Pancreas (tissue), 10 donors: ENCODE data around the gene UBC. TPM values are rescaled to one million over a fixed set of nuclear protein-coding genes. Genes with fewer than 3 reads are reported as not detected.
"Not testable (repeated sequence)": the region's sequence is repeated elsewhere in the genome, so short reads cannot be mapped to it uniquely, and the experiment has no call there.

ENCODE experiments used
- ATAC-seq, 4 donors: fragments of 200-7000 bp; cut with Tn5 transposase; one replicate each; pipeline versions ENCODE4 v1.8.0 to v1.9.1; 2020; ENCODE audit warnings: mild to moderate bottlenecking in 4 of 4, moderate library complexity in 4 of 4
- DNase-seq, 6 donors: peaks; one replicate each; pipeline ENCODE4 v3.0.0-alpha.2; 2020
- FAIRE-seq: peaks from 2 replicates; lab custom pipeline; 2012; peaks lifted over from hg19 to GRCh38; lab: Jason Lieb, UNC
- H3K27ac ChIP-seq, 4 donors: fragments of 200-600 bp; sonication (generic); 1 replicate in 3 of 4; 2 replicates in 1 of 4; pipeline versions ENCODE4 v1.5.0 to v1.8.0; 2020
- H3K27me3 ChIP-seq, 4 donors: fragments of 200-600 bp; one replicate each; pipeline ENCODE4 v1.8.0; 2021
- H3K36me3 ChIP-seq, 3 donors: fragments of 200-600 bp; sonication (generic) in 1 of 3; one replicate each; pipeline versions ENCODE4 v1.5.0 to v1.8.0; 2020 to 2021
- H3K4me1 ChIP-seq, 3 donors: fragments of 200-600 bp; one replicate each; pipeline ENCODE4 v1.8.0; 2021
- H3K4me3 ChIP-seq, 4 donors: fragments of 200-600 bp; sonication (generic) in 2 of 4; one replicate each; pipeline versions ENCODE4 v1.5.0 to v1.8.0; 2020 to 2021
- H3K9me3 ChIP-seq, 4 donors: fragments of 200-600 bp; one replicate each; pipeline ENCODE4 v1.8.0; 2021
- CTCF ChIP-seq, 4 donors: fragments of 200-600 bp; sonication (generic) in 3 of 4; IDR thresholded peaks; one replicate each; pipeline versions ENCODE4 v1.5.0 to v1.8.0; 2021; ENCODE audit warnings: antibody characterized with exemption in 4 of 4
- WGBS, 2 donors: extraction: QIAGEN DNeasy Blood & Tissue Kit; methylation state at CpG; one replicate each; pipeline ENCODE4 v1.1.7; 2013; 5-methylcytosine and 5-hydroxymethylcytosine counted together
- intact Hi-C, 3 donors: fragments of 100-400 bp; cut with DNase I; formaldehyde crosslinking; loops; one replicate each; pipeline versions ENCODE4 v1.11.1 to v1.14.2; 2022
- polyA plus RNA-seq, 2 donors: library from polyadenylated mRNA; stranded (reverse); fragments of 200-250 nt; gene quantifications; one replicate each; pipeline ENCODE4 v1.2.3, GENCODE V29; 2013
- total RNA-seq, 6 donors: library from RNA; stranded (reverse); fragmentation: NEBNext Ultra II Directional in 4 of 6; extraction: Animal tissue kit (Norgen Biotek cat#: 25700) in 4 of 6; gene quantifications; one replicate each; pipeline versions ENCODE4 v1.2.1 to v1.2.4, GENCODE V29; 2021 to 2023
- donor health status: healthy with polysubstance abuse.
- donor health status: DM: no; HTN: no; CAD: no; lungs with moderate emphysema.
- donor health status: DM: no; HTN: no; CAD: no.
- donor health status: control.
- donor health status: control.
- donor health status: Bipolar disorder and iron deficiency.
- donor health status: DM: yes; HTN: yes; CAD: no.
- donor health status: DM: no; HTN: no; CAD: no.
- donor health status: DM: no; HTN: no; CAD: no.
- donor health status: DM: yes; HTN: yes; CAD: no.

UBC gene
- total and polyA plus RNA-seq, 8 donors: 353 to 605 (median 433) TPM

- H3K27me3 ChIP-seq: no peaks in the 10 kb centered on the region
- peak; percentile 29 to 63 (median 44) for TF ChIP-seq CTCF (IDR thresholded peaks at IDR 0.05)
- peaks cover 0 to 25% (median 0%) of the 10 kb centered on the region in 3 donors for H3K36me3 ChIP-seq
- DNase-seq (peak; percentile 91 to 96 (median 94)), FAIRE-seq (no peak), ATAC-seq (peak; percentile 47 to 67 (median 58))
- H3K4me3 ChIP-seq: peak overlapping the region; percentile 56 to 86 (median 65)
- WGBS, 2 donors: 1 to 2% methylated on average over 45 to 46 of the region's 46 CpGs
- intact Hi-C loops: no loop called here
- peak overlapping the region; percentile 97 to 100 (median 98) for H3K27ac ChIP-seq
- H3K4me1 ChIP-seq: peaks cover 33 to 48% (median 44%) of the 10 kb centered on the region in 3 donors
- H3K9me3 ChIP-seq: no peaks in the 10 kb centered on the region
These were observed 717 bp downstream of the UBC start for GRCh38 chr12:124913474-124914391.

GRCh38 chr12:124912529-124913287 is 1.7 kb downstream of the UBC start:
- intact Hi-C loops, ATAC-seq, H3K9me3 ChIP-seq, H3K27me3 ChIP-seq, FAIRE-seq, DNase-seq: not testable (repeated sequence)
- Histone ChIP-seq H3K27ac (peak overlapping the region in 1 of 4 donors; percentile 98), H3K4me1 (peaks cover 33 to 38% (median 36%) of the 10 kb centered on the region in 3 donors), H3K36me3 (peaks cover 0 to 25% (median 0%) of the 10 kb centered on the region in 3 donors), H3K4me3 (peak overlapping the region in 2 of 4 donors; percentile 58 to 86)
- 31 to 37% methylated on average over 16 to 18 of the region's 21 CpGs for WGBS, 2 donors

DNA sequence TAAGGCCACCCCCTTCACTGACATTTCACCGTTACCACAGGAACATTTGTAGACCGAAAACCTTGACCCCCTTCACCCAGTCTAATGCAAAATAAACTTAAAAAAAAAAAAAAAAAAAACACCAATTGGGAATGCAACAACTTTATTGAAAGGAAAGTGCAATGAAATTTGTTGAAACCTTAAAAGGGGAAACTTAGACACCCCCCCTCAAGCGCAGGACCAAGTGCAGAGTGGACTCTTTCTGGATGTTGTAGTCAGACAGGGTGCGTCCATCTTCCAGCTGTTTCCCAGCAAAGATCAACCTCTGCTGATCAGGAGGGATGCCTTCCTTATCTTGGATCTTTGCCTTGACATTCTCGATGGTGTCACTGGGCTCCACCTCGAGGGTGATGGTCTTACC is 2.9 kb downstream of the UBC start:
- DNase-seq, intact Hi-C loops, ATAC-seq, H3K9me3 ChIP-seq, H3K27ac ChIP-seq, H3K27me3 ChIP-seq, FAIRE-seq: not testable (repeated sequence)
- 43 to 60% methylated on average over 5 to 6 of the region's 6 CpGs for whole genome bisulfite sequencing, 2 donors
- H3K36me3 ChIP-seq: peaks cover 0 to 25% (median 0%) of the 10 kb centered on the region in 3 donors
- peak overlapping the region in 2 of 4 donors; percentile 18 to 23 for H3K4me3 ChIP-seq
- H3K4me1 ChIP-seq: peaks cover 29 to 33% (median 31%) of the 10 kb centered on the region in 3 donors

- peaks cover 22 to 27% (median 24%) of the 10 kb centered on the region in 3 donors for H3K4me1 ChIP-seq
- H3K4me3 ChIP-seq: peak overlapping the region in 2 of 4 donors; percentile 18 to 23
- H3K27me3 ChIP-seq: no peaks in the 10 kb centered on the region
- peaks cover 0 to 25% (median 0%) of the 10 kb centered on the region in 3 donors for H3K36me3 ChIP-seq
- TF ChIP-seq CTCF (IDR thresholded peaks at IDR 0.05): no peak
- ATAC-seq (peak in 1 of 4 donors; percentile 0), DNase-seq (no peak), FAIRE-seq (no peak)
- intact Hi-C loops: no loop called here
- no peak overlapping the region for H3K27ac ChIP-seq
- 54 to 65% methylated on average over 9 of the region's 9 CpGs for WGBS, 2 donors
- H3K9me3 ChIP-seq: no peaks in the 10 kb centered on the region
These were observed 3.6 kb downstream of the UBC start for GRCh38 chr12:124910561-124911478.

GRCh38 chr12:124909831-124910560 is 4.5 kb downstream of the UBC start:
- Histone ChIP-seq H3K4me3 (peak overlapping the region in 1 of 4 donors; percentile 4), H3K4me1 (peaks cover 16 to 19% (median 18%) of the 10 kb centered on the region in 3 donors), H3K27ac (no peak overlapping the region), H3K27me3 (no peaks in the 10 kb centered on the region), H3K9me3 (no peaks in the 10 kb centered on the region), H3K36me3 (peaks cover 0 to 25% (median 0%) of the 10 kb centered on the region in 3 donors)
- no peak for TF ChIP-seq CTCF (IDR thresholded peaks at IDR 0.05)
- 71 to 77% methylated on average over 8 of the region's 8 CpGs for WGBS, 2 donors
- intact Hi-C loops: loop anchor here in 1 of 3 donors (10.0 kb wide), 1 partner anchor 125 kb away; no protein-coding TSS in a partner anchor
- ATAC-seq (peak in 1 of 4 donors; percentile 0), FAIRE-seq (no peak), DNase-seq (no peak)
